Smooth muscle cell (in vitro differentiated cells): Measurements from ENCODE around the gene MARCHF11. TPM values are rescaled to one million over a fixed set of nuclear protein-coding genes. Genes with fewer than 3 reads are reported as not detected.

Experiments
- DNase-seq: peaks from one replicate; lab custom pipeline; 2025; ENCODE audit not compliant: unreplicated experiment; lab: John Stamatoyannopoulos, UW
- H2AFZ ChIP-seq: fragments of 200-600 bp; sonication (generic); 2 replicates; pipeline ENCODE4 v1.6.0; 2016; ENCODE audit warnings: antibody characterized with exemption, low read depth, mild to moderate bottlenecking
- H3F3A ChIP-seq: fragments of 200-600 bp; sonication (generic); 2 replicates; pipeline ENCODE4 v1.6.0; 2017; ENCODE audit warnings: antibody characterized with exemption, low read depth
- H3K27ac ChIP-seq: fragments of 200-600 bp; sonication (generic); 2 replicates; pipeline ENCODE4 v1.5.1; 2016; ENCODE audit warnings: low read depth, mild to moderate bottlenecking
- H3K27me3 ChIP-seq: fragments of 200-600 bp; sonication (generic); 2 replicates; pipeline ENCODE4 v1.6.1; 2016; ENCODE audit warnings: low read depth, mild to moderate bottlenecking
- H3K36me3 ChIP-seq: fragments of 200-600 bp; sonication (generic); 2 replicates; pipeline ENCODE4 v1.5.1; 2016; ENCODE audit warnings: low read depth
- H3K4me1 ChIP-seq: fragments of 200-600 bp; sonication (generic); 2 replicates; pipeline ENCODE4 v1.5.1; 2016; ENCODE audit warnings: low read depth
- H3K4me2 ChIP-seq: fragments of 200-600 bp; sonication (generic); 2 replicates; pipeline ENCODE4 v1.6.0; 2016; ENCODE audit warnings: mild to moderate bottlenecking
- H3K4me3 ChIP-seq: fragments of 200-600 bp; sonication (generic); 2 replicates; pipeline ENCODE4 v1.5.1; 2016; ENCODE audit warnings: mild to moderate bottlenecking
- H3K79me2 ChIP-seq: fragments of 200-600 bp; sonication (generic); 2 replicates; pipeline ENCODE4 v1.6.0; 2016; ENCODE audit warnings: low read depth, mild to moderate bottlenecking
- H3K9ac ChIP-seq: fragments of 200-600 bp; sonication (generic); 2 replicates; pipeline ENCODE4 v1.6.0; 2016; ENCODE audit warnings: low read depth
- H3K9me3 ChIP-seq: fragments of 200-600 bp; sonication (generic); replicated peaks from 2 replicates; pipeline ENCODE4 v1.5.1; 2016; ENCODE audit warnings: low read depth
- H4K20me1 ChIP-seq: fragments of 200-600 bp; sonication (generic); 2 replicates; pipeline ENCODE4 v1.6.0; 2016; ENCODE audit warnings: low read depth
- CTCF ChIP-seq: fragments of 200-600 bp; sonication (generic); IDR thresholded peaks from 2 replicates; pipeline ENCODE4 v1.5.1; 2017; ENCODE audit warnings: borderline replicate concordance, mild to moderate bottlenecking, antibody characterized with exemption; ENCODE audit not compliant: insufficient read depth, poor library complexity, severe bottlenecking
- WGBS: methylation state at CpG from one replicate; pipeline ENCODE4 v1.1.7; 2016; ENCODE audit warnings: low lambda C conversion rate; 5-methylcytosine and 5-hydroxymethylcytosine counted together
- polyA plus RNA-seq: library from polyadenylated mRNA; unstranded; fragments of >200 nt; fragmentation: Nextera tagmentation; extraction: Ambion mirVana; gene quantifications from 2 replicates; pipeline ENCODE4 v1.2.1, GENCODE V29; 2016
- total RNA-seq: library from RNA; depleted of rRNA; stranded (reverse); fragments of >200 nt; gene quantifications from 2 replicates; pipeline ENCODE4 v1.2.3, GENCODE V29; 2014

MARCHF11 gene, protein sequence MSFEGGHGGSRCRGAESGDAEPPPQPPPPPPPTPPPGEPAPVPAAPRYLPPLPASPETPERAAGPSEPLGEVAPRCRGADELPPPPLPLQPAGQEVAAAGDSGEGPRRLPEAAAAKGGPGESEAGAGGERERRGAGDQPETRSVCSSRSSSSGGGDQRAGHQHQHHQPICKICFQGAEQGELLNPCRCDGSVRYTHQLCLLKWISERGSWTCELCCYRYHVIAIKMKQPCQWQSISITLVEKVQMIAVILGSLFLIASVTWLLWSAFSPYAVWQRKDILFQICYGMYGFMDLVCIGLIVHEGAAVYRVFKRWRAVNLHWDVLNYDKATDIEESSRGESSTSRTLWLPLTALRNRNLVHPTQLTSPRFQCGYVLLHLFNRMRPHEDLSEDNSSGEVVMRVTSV
- total RNA-seq (not detected in 2 replicates), polyA plus RNA-seq (not detected in 2 replicates)

DNA sequence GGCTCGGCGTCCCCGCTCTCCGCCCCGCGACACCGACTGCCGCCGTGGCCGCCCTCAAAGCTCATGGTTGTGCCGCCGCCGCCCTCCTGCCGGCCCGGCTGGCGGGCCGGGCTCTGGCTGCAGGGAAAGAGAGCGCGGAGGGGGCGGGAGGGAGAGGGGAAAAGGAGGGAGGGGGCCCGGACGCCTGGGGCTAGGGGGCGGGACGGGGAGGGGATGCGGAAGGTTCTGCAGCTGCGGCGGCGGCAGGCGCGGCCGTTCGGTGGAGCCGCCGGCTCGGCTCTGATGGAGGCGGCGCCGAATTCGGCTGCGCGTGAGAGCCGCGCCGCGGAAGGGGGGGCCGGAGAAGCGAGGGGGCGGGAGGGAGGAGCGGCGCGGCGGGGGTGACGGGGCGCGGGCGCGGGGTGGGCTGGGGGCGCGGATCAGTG is at the start of gene MARCHF11:
Gene MARCHF11 (minus strand): TSS at position 281 of the 425 bp plus-strand sequence. CDS start 216 bp downstream, at position 65.
- DNase-seq = no peak
- peaks cover 3% of the 10 kb centered on the region for H3K4me1 ChIP-seq
- WGBS = no CpG with 5 or more reads among the region's 59 CpGs
- TF ChIP-seq CTCF = no peak
- no peak within 1 kb of the TSS for H3K27ac ChIP-seq
- H3K9me3 ChIP-seq = no peaks in the 10 kb centered on the region
- no peaks in the 10 kb centered on the region for H3K36me3 ChIP-seq
- H3K27me3 ChIP-seq = peaks cover 74% of the 10 kb centered on the region
- H3K79me2 ChIP-seq = no peaks in the 10 kb centered on the region
- peak within 1 kb of the TSS; percentile 56 for H3K4me3 ChIP-seq
- no peak within 1 kb of the TSS for H3K9ac ChIP-seq
- no peak within 1 kb of the TSS for H2AFZ ChIP-seq
- no peaks in the 10 kb centered on the region for H3F3A ChIP-seq
- H3K4me2 ChIP-seq = peak within 1 kb of the TSS; percentile 94
- H4K20me1 ChIP-seq = no peaks in the 10 kb centered on the region

DNA sequence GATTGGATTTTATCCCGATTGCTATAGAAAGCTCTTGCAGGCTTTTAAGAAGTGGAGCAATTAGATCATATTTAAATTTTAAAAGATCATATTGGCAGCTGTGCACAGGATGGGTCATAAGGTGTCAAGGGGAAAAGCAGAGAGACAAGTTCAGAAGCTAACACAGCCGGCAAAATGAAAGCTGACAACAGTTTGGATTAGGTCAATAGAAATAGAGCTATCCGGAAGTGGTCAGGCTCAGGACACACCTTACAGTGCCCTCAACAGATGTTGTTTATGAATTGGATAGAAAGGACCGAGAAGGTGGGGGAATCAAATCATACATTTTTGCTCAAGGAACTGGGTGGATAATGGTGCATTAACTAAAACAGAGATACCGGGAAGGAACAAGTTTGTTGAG is 46.3 kb upstream of the MARCHF11 start:
- TF ChIP-seq CTCF = no peak
- H3K4me1 ChIP-seq = no peaks in the 10 kb centered on the region
- H3K9me3 ChIP-seq = no peaks in the 10 kb centered on the region
- no peak overlapping the region for H3K4me2 ChIP-seq
- WGBS = 92% methylated on average over 5 of the region's 5 CpGs
- no peaks in the 10 kb centered on the region for H3F3A ChIP-seq
- no peak overlapping the region for H3K4me3 ChIP-seq
- no peak overlapping the region for H2AFZ ChIP-seq
- H3K27me3 ChIP-seq = no peaks in the 10 kb centered on the region
- DNase-seq = no peak
- H4K20me1 ChIP-seq = no peaks in the 10 kb centered on the region
- no peaks in the 10 kb centered on the region for H3K79me2 ChIP-seq
- H3K9ac ChIP-seq = no peak overlapping the region
- H3K36me3 ChIP-seq = no peaks in the 10 kb centered on the region
- H3K27ac ChIP-seq = no peak overlapping the region

DNA sequence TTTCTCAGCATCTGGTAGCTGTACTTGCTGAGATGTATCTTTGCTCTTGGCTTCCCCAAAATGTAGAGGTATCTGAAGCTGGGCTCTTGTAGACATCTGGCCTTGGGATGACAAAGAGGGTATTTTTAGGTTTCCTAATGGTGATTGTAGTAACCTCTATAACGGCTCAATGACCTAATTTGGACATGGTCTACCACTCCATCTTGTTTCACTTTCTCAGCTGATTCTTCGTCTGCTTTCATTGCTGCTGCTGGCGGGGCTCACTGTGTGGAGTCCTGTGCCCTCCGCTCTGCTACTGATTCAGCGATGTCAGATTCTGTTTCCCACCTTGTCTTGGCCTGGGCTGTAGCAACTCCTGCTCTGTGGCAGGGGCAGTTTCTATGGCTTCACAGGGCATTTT is 12.7 kb upstream of the MARCHF11 start:
- no peaks in the 10 kb centered on the region for H3K4me1 ChIP-seq
- DNase-seq = no peak
- H3K9me3 ChIP-seq = no peaks in the 10 kb centered on the region
- no peak overlapping the region for H3K4me2 ChIP-seq
- no peak overlapping the region for H2AFZ ChIP-seq
- 93% methylated on average over 5 of the region's 5 CpGs for whole genome bisulfite sequencing
- H3F3A ChIP-seq = no peaks in the 10 kb centered on the region
- no peaks in the 10 kb centered on the region for H3K79me2 ChIP-seq
- no peak overlapping the region for H3K27ac ChIP-seq
- no peaks in the 10 kb centered on the region for H3K36me3 ChIP-seq
- H3K27me3 ChIP-seq = no peaks in the 10 kb centered on the region
- no peaks in the 10 kb centered on the region for H4K20me1 ChIP-seq
- no peak overlapping the region for H3K9ac ChIP-seq
- H3K4me3 ChIP-seq = no peak overlapping the region
- no peak for TF ChIP-seq CTCF

DNA sequence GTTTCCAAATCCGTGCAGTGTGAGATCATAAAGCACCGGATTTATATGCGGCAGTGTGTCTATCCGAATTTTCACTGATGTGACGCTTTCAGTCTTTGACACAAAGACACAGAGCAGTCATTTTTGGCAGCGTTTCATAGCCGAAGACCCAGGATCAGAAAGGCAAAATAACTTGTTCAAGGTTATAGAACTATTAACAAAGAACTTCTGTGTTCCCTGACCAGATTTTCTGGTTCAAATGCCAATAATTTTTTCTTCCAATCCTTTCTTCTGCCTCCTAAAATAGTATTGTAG is 1.1 kb upstream of the MARCHF11 start:
- no peaks in the 10 kb centered on the region for H3K9me3 ChIP-seq
- TF ChIP-seq CTCF = no peak
- peaks cover 79% of the 10 kb centered on the region for H3K27me3 ChIP-seq
- no peak overlapping the region for H3K27ac ChIP-seq
- no peak overlapping the region for H2AFZ ChIP-seq
- H3K4me2 ChIP-seq = no peak overlapping the region
- no peaks in the 10 kb centered on the region for H3K79me2 ChIP-seq
- WGBS = 59% methylated on average over 7 of the region's 7 CpGs
- no peak overlapping the region for H3K4me3 ChIP-seq
- no peaks in the 10 kb centered on the region for H3K36me3 ChIP-seq
- no peaks in the 10 kb centered on the region for H3F3A ChIP-seq
- DNase-seq = no peak
- H3K4me1 ChIP-seq = peaks cover 3% of the 10 kb centered on the region
- no peak overlapping the region for H3K9ac ChIP-seq
- H4K20me1 ChIP-seq = no peaks in the 10 kb centered on the region
